DND-41 (cell line): ENCODE measurements around the gene FGF9.

Experiments
- CTCF ChIP-seq: IDR thresholded peaks from 2 replicates; pipeline ENCODE4 v1.5.1; 2012; ENCODE audit warnings: borderline replicate concordance, low read length, moderate library complexity, mild to moderate bottlenecking; ENCODE audit not compliant: poor library complexity, severe bottlenecking; ENCODE audit errors: extremely low read depth
- EZH2 ChIP-seq: IDR thresholded peaks from 3 replicates; pipeline ENCODE4 v1.6.1; 2012; ENCODE audit warnings: borderline replicate concordance, low read depth, mild to moderate bottlenecking, moderate library complexity, low read length, inconsistent platforms; ENCODE audit not compliant: severe bottlenecking

GRCh38 chr13:21744149-21744548 is 73.3 kb downstream of the FGF9 start:
- TF ChIP-seq CTCF (no peak), EZH2 (no peak)
